Activated T-helper 1 cell treated with anti-CD3 and anti-CD28 coated beads, Interleukin-12 subunit alpha, Interleukin-12 subunit beta, Interleukin-2, Interleukin-4 antibody, amounts not matched to agents 30 ng/mL and 10 ng/mL and 1 ng/mL, durations not matched to agents 14 hours and 24 hours and 36 hours (primary cell): ENCODE results near the gene CEBPA. TPM values are rescaled to one million over a fixed set of nuclear protein-coding genes. Genes with fewer than 3 reads are reported as not detected.

Source experiments
- DNase-seq: peaks from one replicate; pipeline ENCODE4 v3.0.0; 2021; ENCODE audit warnings: low spot score
- H3K27ac Mint-ChIP-seq: one replicate; pipeline ENCODE4 v1.8.0; 2021; ENCODE audit warnings: mild to moderate bottlenecking, mixed read lengths
- H3K27me3 Mint-ChIP-seq: one replicate; pipeline ENCODE4 v1.8.0; 2022; ENCODE audit warnings: mild to moderate bottlenecking, moderate library complexity, mixed read lengths; ENCODE audit not compliant: insufficient read depth
- H3K36me3 Mint-ChIP-seq: one replicate; pipeline ENCODE4 v1.8.0; 2021; ENCODE audit warnings: low read depth, mixed read lengths
- H3K4me1 Mint-ChIP-seq: one replicate; pipeline ENCODE4 v1.8.0; 2021; ENCODE audit warnings: low read depth, mixed read lengths
- H3K4me3 Mint-ChIP-seq: one replicate; pipeline ENCODE4 v1.8.0; 2021; ENCODE audit warnings: mild to moderate bottlenecking, moderate library complexity, mixed read lengths
- H3K9me3 Mint-ChIP-seq: one replicate; pipeline ENCODE4 v1.8.0; 2021; ENCODE audit warnings: mixed read lengths
- intact Hi-C: fragments of 100-400 bp; cut with micrococcal nuclease; formaldehyde crosslinking; loops from one replicate; pipeline ENCODE4 v1.15.1; 2024
- total RNA-seq: library from RNA; stranded (reverse); gene quantifications from 2 replicates; pipeline ENCODE4 v1.2.3, GENCODE V29; 2022

The CEBPA gene
- total RNA-seq, 1 donor from 2014 or later, result 1.8 TPM

DNA sequence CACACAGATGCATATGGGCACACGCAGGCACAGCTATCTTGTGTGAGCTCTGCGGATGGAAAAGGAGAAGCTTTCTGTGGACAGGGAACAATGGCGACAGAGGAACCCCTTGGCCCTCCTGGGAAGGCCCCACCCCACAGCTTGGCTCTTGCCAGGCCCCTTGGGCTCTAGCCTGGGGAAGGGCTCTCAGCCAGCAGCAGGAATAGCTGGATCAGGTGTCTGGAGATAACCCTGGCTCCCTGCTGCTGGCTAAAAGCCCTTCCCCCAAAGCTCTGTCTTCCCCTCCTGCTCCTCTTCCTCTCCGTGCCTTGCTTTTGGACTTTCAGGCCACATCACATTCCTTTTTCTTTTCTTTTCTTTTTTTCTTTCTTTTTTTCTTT is 24.3 kb downstream of the CEBPA start:
- Mint-ChIP-seq H3K4me3 (no peak overlapping the region), H3K4me1 (peaks cover 24% of the 10 kb centered on the region), H3K9me3 (no peaks in the 10 kb centered on the region), H3K27ac (no peak overlapping the region), H3K36me3 (no peaks in the 10 kb centered on the region), H3K27me3 (peaks cover 3% of the 10 kb centered on the region)
- DNase-seq, result no peak
- intact Hi-C loops, result no loop called here

DNA sequence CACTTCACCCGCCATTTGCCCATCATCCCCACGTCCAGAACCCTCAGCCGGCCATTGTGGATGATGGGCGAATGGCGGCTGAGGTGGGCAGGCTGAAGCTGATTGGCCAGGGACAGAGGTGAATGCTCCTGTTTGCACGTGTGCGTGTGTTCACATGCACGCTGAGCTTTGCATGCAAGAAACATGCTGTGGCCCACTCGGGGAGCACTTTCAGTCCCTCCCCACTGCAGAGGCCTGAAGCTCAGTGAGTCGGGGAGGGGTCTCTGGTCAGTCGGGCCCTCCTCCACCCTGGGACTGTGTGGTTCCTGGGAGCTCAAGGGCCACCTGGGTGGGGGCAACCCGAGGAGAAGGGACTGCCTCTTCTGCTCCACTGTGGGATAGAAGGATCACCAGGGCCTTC is 24.9 kb downstream of the CEBPA start:
- H3K4me1 Mint-ChIP-seq, result peaks cover 26% of the 10 kb centered on the region
- no peaks in the 10 kb centered on the region for H3K36me3 Mint-ChIP-seq
- H3K9me3 Mint-ChIP-seq, result no peaks in the 10 kb centered on the region
- no peak overlapping the region for H3K4me3 Mint-ChIP-seq
- intact Hi-C loops, result no loop called here
- peaks cover 3% of the 10 kb centered on the region for H3K27me3 Mint-ChIP-seq
- no peak overlapping the region for H3K27ac Mint-ChIP-seq
- DNase-seq, result no peak

GRCh38 chr19:33275933-33276619 is 26.3 kb downstream of the CEBPA start:
- Mint-ChIP-seq H3K4me1 (peaks cover 24% of the 10 kb centered on the region), H3K4me3 (no peak overlapping the region), H3K27ac (no peak overlapping the region), H3K27me3 (peaks cover 3% of the 10 kb centered on the region), H3K36me3 (no peaks in the 10 kb centered on the region), H3K9me3 (no peaks in the 10 kb centered on the region)
- no peak for DNase-seq
- intact Hi-C loops, result no loop called here

DNA sequence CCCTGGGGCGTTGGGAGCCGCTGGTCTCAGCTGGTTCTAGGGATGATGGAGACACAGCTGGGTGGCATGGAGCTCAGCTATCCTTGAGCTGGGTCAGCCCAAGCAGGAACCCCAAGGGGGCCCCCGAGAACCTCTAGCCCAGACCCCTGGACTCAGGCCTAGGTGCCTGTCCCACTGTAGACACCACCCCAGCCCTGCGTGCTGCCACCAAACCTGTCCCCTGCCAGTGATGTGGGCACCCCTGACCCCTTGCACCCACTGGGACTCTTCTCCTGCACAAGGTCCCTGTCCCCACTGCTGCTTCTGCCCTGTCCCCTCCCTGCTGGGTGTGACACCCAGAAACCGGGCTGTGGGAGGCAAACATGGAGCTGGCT is 26.8 kb downstream of the CEBPA start:
- intact Hi-C loops, result no loop called here
- no peak overlapping the region for H3K27ac Mint-ChIP-seq
- no peaks in the 10 kb centered on the region for H3K36me3 Mint-ChIP-seq
- no peaks in the 10 kb centered on the region for H3K9me3 Mint-ChIP-seq
- H3K4me3 Mint-ChIP-seq, result no peak overlapping the region
- no peak for DNase-seq
- H3K27me3 Mint-ChIP-seq, result peaks cover 3% of the 10 kb centered on the region
- peaks cover 19% of the 10 kb centered on the region for H3K4me1 Mint-ChIP-seq

- Mint-ChIP-seq H3K27me3 (no peaks in the 10 kb centered on the region), H3K36me3 (no peaks in the 10 kb centered on the region), H3K4me1 (peaks cover 13% of the 10 kb centered on the region), H3K27ac (no peak overlapping the region), H3K4me3 (no peak overlapping the region), H3K9me3 (no peaks in the 10 kb centered on the region)
- intact Hi-C loops, result no loop called here
- no peak for DNase-seq
Measured at GRCh38 chr19:33274663-33275558, 27.4 kb downstream of the CEBPA start.

DNA sequence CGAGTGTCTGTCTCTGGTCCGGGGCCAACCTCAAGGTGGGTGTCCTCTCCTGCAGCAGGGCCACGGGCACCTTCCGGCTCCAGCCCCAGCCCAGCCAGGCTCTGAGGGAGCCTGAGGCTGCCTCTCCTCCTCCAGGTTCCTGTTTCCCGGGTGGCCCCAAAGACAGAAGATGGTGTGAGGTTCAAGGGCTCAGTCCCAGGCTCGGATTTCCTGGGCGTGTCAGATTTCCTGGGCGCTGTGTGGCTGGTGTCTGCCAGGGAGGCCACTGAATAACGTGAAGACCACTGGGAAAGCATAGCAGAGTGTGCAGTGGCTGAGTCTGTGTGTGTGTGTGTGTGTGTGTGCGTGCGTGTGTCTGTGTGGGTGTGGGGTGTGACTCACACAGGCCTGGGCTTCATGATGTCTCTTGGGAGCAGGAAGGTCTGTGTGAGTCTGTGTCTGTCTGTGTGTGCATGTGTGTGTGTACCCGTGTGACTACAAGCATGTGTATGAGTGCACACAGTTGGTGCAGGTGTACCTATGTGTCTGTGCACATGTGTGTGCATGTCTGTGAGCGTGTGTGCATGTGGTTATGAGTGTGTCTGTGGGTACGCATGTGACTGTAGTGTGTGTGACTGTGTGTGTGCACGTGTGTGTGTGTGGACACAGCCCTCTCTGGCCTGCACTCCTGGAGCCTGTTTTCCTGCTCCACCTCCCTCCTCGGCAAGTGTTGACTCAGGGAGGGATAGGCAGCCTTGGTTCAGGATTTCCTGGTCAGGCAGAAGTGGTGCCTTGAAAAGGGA is 28.3 kb downstream of the CEBPA start:
- intact Hi-C loops, result no loop called here
- H3K27me3 Mint-ChIP-seq, result no peaks in the 10 kb centered on the region
- H3K27ac Mint-ChIP-seq, result peak overlapping the region; percentile 45
- H3K36me3 Mint-ChIP-seq, result no peaks in the 10 kb centered on the region
- H3K9me3 Mint-ChIP-seq, result no peaks in the 10 kb centered on the region
- DNase-seq, result no peak
- H3K4me1 Mint-ChIP-seq, result peaks cover 10% of the 10 kb centered on the region
- no peak overlapping the region for H3K4me3 Mint-ChIP-seq

DNA sequence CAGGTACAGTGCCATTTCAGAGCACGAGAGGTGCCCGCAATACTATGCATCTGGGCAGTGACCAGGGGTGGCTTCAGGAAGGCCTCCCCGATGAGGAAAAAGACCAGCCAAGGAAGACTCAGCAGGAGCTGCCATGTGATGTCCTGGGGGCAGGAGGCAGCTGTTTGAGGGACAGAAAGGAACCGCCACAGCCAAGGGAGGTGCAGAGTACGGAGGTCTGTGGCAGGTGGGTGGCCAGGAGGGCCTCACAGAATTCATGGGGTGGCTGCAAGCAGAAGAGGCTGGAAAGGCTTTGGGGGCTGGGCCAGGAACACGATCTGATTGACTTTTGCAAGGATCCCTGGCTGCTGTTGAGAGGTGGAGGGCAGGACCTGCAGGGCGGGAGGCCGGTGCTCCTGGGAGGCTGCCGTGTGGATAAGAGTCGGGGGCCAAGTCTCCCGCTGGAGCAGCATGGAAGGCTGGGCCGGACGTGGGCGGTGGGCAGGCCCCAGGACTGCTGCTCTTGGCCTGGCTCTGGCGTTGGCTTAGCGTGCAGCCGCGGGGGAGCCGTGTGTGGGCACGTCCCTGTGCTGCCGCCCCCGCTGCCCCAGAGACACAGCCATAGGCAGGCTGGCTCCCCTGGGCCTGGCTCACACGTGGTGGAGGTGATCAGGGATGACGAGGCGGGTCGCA is 29.1 kb downstream of the CEBPA start:
- H3K9me3 Mint-ChIP-seq, result no peaks in the 10 kb centered on the region

GRCh38 chr19:33271246-33272021 is 30.9 kb downstream of the CEBPA start:
- intact Hi-C loops, result no loop called here
- no peak for DNase-seq
- H3K36me3 Mint-ChIP-seq, result no peaks in the 10 kb centered on the region
- peaks cover 10% of the 10 kb centered on the region for H3K4me1 Mint-ChIP-seq
- no peaks in the 10 kb centered on the region for H3K9me3 Mint-ChIP-seq
- H3K4me3 Mint-ChIP-seq, result no peak overlapping the region
- no peak overlapping the region for H3K27ac Mint-ChIP-seq
- no peaks in the 10 kb centered on the region for H3K27me3 Mint-ChIP-seq

More for the DNA sequence above, 29.1 kb downstream of the CEBPA start:
- Mint-ChIP-seq H3K36me3 (no peaks in the 10 kb centered on the region), H3K4me3 (no peak overlapping the region), H3K4me1 (peaks cover 10% of the 10 kb centered on the region), H3K27me3 (no peaks in the 10 kb centered on the region), H3K27ac (no peak overlapping the region)
- no peak for DNase-seq
- intact Hi-C loops, result no loop called here

- Mint-ChIP-seq H3K4me1 (peaks cover 10% of the 10 kb centered on the region), H3K27ac (no peak overlapping the region), H3K27me3 (no peaks in the 10 kb centered on the region), H3K4me3 (no peak overlapping the region), H3K9me3 (no peaks in the 10 kb centered on the region), H3K36me3 (no peaks in the 10 kb centered on the region)
- DNase-seq, result no peak
- intact Hi-C loops, result no loop called here
Measured at GRCh38 chr19:33270769-33271168, 31.6 kb downstream of the CEBPA start.

- Mint-ChIP-seq H3K36me3 (no peaks in the 10 kb centered on the region), H3K4me3 (no peak overlapping the region), H3K4me1 (peaks cover 6% of the 10 kb centered on the region), H3K27me3 (no peaks in the 10 kb centered on the region), H3K9me3 (no peaks in the 10 kb centered on the region), H3K27ac (no peak overlapping the region)
- DNase-seq, result no peak
- intact Hi-C loops, result no loop called here
Measured at GRCh38 chr19:33269016-33269415, 33.3 kb downstream of the CEBPA start.

- Mint-ChIP-seq H3K4me1 (peaks cover 4% of the 10 kb centered on the region), H3K4me3 (no peak overlapping the region)
Measured at GRCh38 chr19:33268162-33268991, 34.0 kb downstream of the CEBPA start.

More at GRCh38 chr19:33268162-33268991, 34.0 kb downstream of the CEBPA start:
- intact Hi-C loops, result no loop called here
- no peaks in the 10 kb centered on the region for H3K9me3 Mint-ChIP-seq
- no peak overlapping the region for H3K27ac Mint-ChIP-seq
- DNase-seq, result no peak
- H3K36me3 Mint-ChIP-seq, result no peaks in the 10 kb centered on the region
- no peaks in the 10 kb centered on the region for H3K27me3 Mint-ChIP-seq
